HEK293 (cell line): ENCODE data around the gene NINJ1.

ENCODE experiments used
- CTCF ChIA-PET: fragments of 350-600 bp; formaldehyde crosslinking; extraction: SDS; loops from one replicate; lab custom pipeline; 2021; ENCODE audit warnings: antibody characterized with exemption; lab: Yijun Ruan, JAX
- POLR2A ChIA-PET: fragments of 300-600 bp; formaldehyde crosslinking; extraction: SDS; loops from one replicate; lab custom pipeline; 2020; ENCODE audit warnings: antibody characterized with exemption, inconsistent platforms; lab: Yijun Ruan, JAX
- H3K27ac ChIP-seq: fragments of 200-500 bp; sonication (Bioruptor generic); 2 replicates; pipeline ENCODE4 v1.5.1; 2014; ENCODE audit warnings: low read depth, low read length, control low read depth, inconsistent platforms; ENCODE audit errors: extremely low read depth
- H3K36me3 ChIP-seq, 2 experiments: fragments of 200-500 bp in 1 of 2; sonication (Bioruptor generic) in 1 of 2; 1 replicate in 1 of 2; 2 replicates in 1 of 2; pipeline ENCODE4 v1.5.1; 2014 to 2017; ENCODE audit warnings: inconsistent platforms in 2 of 2, low read length in 2 of 2; ENCODE audit not compliant: control insufficient read depth in 2 of 2, insufficient read depth in 1 of 2
- H3K4me1 ChIP-seq: fragments of 200-500 bp; sonication (Bioruptor generic); 2 replicates; pipeline ENCODE4 v1.5.1; 2014; ENCODE audit warnings: mild to moderate bottlenecking, low read length, inconsistent platforms; ENCODE audit not compliant: control insufficient read depth, insufficient read depth
- H3K4me3 ChIP-seq: 2 replicates; pipeline ENCODE4 v1.5.1; 2011; ENCODE audit warnings: low read depth, mild to moderate bottlenecking, control low read depth, low read length, moderate library complexity
- H3K9me3 ChIP-seq: fragments of 200-500 bp; sonication (Bioruptor generic); 2 replicates; pipeline ENCODE4 v1.5.1; 2014; ENCODE audit warnings: low read depth, low read length, inconsistent platforms; ENCODE audit not compliant: control insufficient read depth, insufficient read depth
- KLF10 ChIP-seq: fragments of 450-650 bp; IDR thresholded peaks from 2 replicates; pipeline ENCODE4 v1.5.1; 2018; ENCODE audit warnings: missing biosample characterization, mild to moderate bottlenecking, missing genetic modification characterization
- KLF7 ChIP-seq: fragments of 450-650 bp; formaldehyde crosslinking; IDR thresholded peaks from 2 replicates; pipeline ENCODE4 v1.5.1; 2016; ENCODE audit warnings: missing biosample characterization, missing genetic modification characterization, borderline replicate concordance
- MZF1 ChIP-seq: fragments of 450-650 bp; formaldehyde crosslinking; IDR thresholded peaks from 2 replicates; pipeline ENCODE4 v1.5.1; 2017; ENCODE audit warnings: missing biosample characterization, missing genetic modification characterization, borderline replicate concordance
- YY1 ChIP-seq: fragments of 450-650 bp; formaldehyde crosslinking; IDR thresholded peaks from 2 replicates; pipeline ENCODE4 v1.5.1; 2018; ENCODE audit warnings: missing biosample characterization, missing genetic modification characterization
- YY2 ChIP-seq: fragments of 450-650 bp; formaldehyde crosslinking; IDR thresholded peaks from 2 replicates; pipeline ENCODE4 v1.5.1; 2016; ENCODE audit warnings: missing biosample characterization, missing genetic modification characterization
- ZBTB20 ChIP-seq: fragments of 450-650 bp; formaldehyde crosslinking; IDR thresholded peaks from 2 replicates; pipeline ENCODE4 v1.5.1; 2016; ENCODE audit warnings: missing biosample characterization, missing genetic modification characterization
- ZFP69B ChIP-seq: fragments of 450-650 bp; formaldehyde crosslinking; IDR thresholded peaks from 2 replicates; pipeline ENCODE4 v1.5.1; 2016; ENCODE audit warnings: missing biosample characterization, missing genetic modification characterization
- ZIC2 ChIP-seq: fragments of 450-650 bp; formaldehyde crosslinking; IDR thresholded peaks from 2 replicates; pipeline ENCODE4 v1.5.1; 2016; ENCODE audit warnings: missing biosample characterization, missing genetic modification characterization
- ZNF211 ChIP-seq: fragments of 450-650 bp; formaldehyde crosslinking; IDR thresholded peaks from 2 replicates; pipeline ENCODE4 v1.5.1; 2016; ENCODE audit warnings: low read depth, missing biosample characterization, missing genetic modification characterization
- ZNF266 ChIP-seq: fragments of 450-650 bp; formaldehyde crosslinking; IDR thresholded peaks from 2 replicates; pipeline ENCODE4 v1.5.1; 2016; ENCODE audit warnings: missing biosample characterization, missing genetic modification characterization, low read depth
- ZNF366 ChIP-seq: fragments of 450-650 bp; formaldehyde crosslinking; conservative IDR thresholded peaks from 2 replicates; pipeline ENCODE4 v1.5.1; 2016; ENCODE audit warnings: missing biosample characterization, missing genetic modification characterization
- ZNF561 ChIP-seq: fragments of 450-650 bp; IDR thresholded peaks from 2 replicates; pipeline ENCODE4 v1.5.1; 2018; ENCODE audit warnings: missing biosample characterization, missing genetic modification characterization, borderline replicate concordance
- ZNF585B ChIP-seq: fragments of 450-650 bp; formaldehyde crosslinking; IDR thresholded peaks from 2 replicates; pipeline ENCODE4 v1.5.1; 2016; ENCODE audit warnings: missing biosample characterization, missing genetic modification characterization
- ZNF654 ChIP-seq: fragments of 450-650 bp; formaldehyde crosslinking; IDR thresholded peaks from 2 replicates; pipeline ENCODE4 v1.5.1; 2016; ENCODE audit warnings: low read depth, missing biosample characterization, missing genetic modification characterization
- ZNF747 ChIP-seq: fragments of 450-650 bp; formaldehyde crosslinking; IDR thresholded peaks from 2 replicates; pipeline ENCODE4 v1.5.1; 2016; ENCODE audit warnings: missing biosample characterization, missing genetic modification characterization
- ZNF791 ChIP-seq: fragments of 450-650 bp; formaldehyde crosslinking; IDR thresholded peaks from 2 replicates; pipeline ENCODE4 v1.5.1; 2016; ENCODE audit warnings: missing biosample characterization, missing genetic modification characterization
- ZNF792 ChIP-seq: fragments of 450-650 bp; formaldehyde crosslinking; IDR thresholded peaks from 2 replicates; pipeline ENCODE4 v1.5.1; 2016; ENCODE audit warnings: missing biosample characterization, missing genetic modification characterization
- TF ChIP-seq, protein P1 (sequence below): fragments of 450-650 bp; formaldehyde crosslinking; IDR thresholded peaks from 2 replicates; pipeline ENCODE4 v1.5.1; 2016; ENCODE audit warnings: missing biosample characterization, missing genetic modification characterization
- TF ChIP-seq, protein P2 (sequence below): fragments of 450-650 bp; formaldehyde crosslinking; IDR thresholded peaks from 2 replicates; pipeline ENCODE4 v1.5.1; 2016; ENCODE audit warnings: missing biosample characterization, missing genetic modification characterization
- TF ChIP-seq, protein P3 (sequence below): fragments of 450-650 bp; formaldehyde crosslinking; IDR thresholded peaks from 2 replicates; pipeline ENCODE4 v1.5.1; 2016; ENCODE audit warnings: missing biosample characterization, missing genetic modification characterization, borderline replicate concordance

Gene NINJ1

DNA sequence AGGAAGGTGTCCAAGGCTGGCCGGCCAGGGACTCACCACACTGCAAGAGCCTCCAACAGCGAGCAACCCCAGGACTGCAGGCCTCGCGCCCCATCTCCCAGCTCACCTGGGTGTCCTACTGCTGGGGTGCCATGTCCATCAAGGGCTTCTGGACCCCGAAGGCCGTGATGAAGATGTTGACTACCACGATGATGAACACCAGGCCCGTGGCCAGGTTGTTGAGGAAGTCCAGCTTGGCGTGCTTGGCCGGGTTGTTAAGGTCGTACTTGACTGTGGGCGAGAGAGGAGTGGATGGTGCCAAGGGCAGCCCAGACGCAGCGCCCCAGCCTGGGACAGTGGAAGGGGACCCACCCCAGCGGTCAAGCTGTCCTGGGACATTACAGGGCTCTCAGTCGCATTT, 9.3 kb downstream of the NINJ1 start (continued):
- no peak for TF ChIP-seq ZNF211 (tag by site-specific recombination)

DNA sequence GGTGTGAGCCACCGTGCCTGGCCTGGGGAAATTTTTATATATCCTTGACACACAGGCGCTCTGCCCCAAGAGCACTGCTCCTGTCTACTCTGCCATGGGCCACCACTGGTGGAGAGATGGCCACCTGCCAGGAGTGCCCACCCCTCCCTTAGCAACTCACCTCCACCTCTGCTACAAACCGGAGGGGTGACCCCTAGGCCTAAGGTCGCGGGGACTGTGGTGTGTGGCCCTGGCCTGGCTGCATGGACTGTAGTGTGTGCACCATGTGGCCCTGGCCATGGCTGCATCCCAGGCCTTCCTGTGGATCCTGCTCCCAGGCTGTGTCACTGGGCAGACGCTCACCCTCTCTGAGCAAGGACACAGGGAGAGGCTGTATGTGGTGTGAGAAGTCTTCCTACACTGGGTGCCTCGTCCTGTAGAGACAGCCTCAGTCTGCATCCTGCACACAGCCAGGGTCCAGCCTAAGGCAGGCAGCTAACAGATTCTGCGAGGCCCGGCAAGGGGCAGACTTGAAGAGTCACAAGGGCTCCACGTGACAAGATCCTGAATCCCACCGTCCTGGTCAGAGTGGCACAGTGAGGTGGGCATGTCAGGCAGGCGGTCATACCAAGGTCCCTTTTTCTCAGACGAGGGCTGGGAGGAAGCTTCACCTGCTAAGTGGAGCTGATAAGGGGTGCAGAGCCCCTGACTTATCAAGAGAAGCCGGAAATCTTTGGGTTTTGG, 10.3 kb downstream of the NINJ1 start:
- ChIA-PET CTCF (no interaction called here), POLR2A (interaction anchor here (1.0 kb wide), 1 partner anchor 10 kb away, joined by 3 read pairs; the partner anchor contains the start of gene NINJ1)
- Histone ChIP-seq H3K4me3 (no peak overlapping the region), H3K36me3 (peaks cover 0 to 41% of the 10 kb centered on the region in 2 experiments; a peak in 2 of 3 replicates), H3K27ac (no peak overlapping the region), H3K4me1 (peaks cover 3% of the 10 kb centered on the region; the same call in 1 of the 2 replicates), H3K9me3 (no peaks in the 10 kb centered on the region)
- TF ChIP-seq ZNF266 (tag by site-specific recombination) (no peak), ZNF654 (tag by site-specific recombination) (no peak), ZNF585B (tag by site-specific recombination) (no peak), MZF1 (tag by site-specific recombination) (no peak), ZFP69B (no peak), KLF10 (tag by site-specific recombination) (no peak)
- TF ChIP-seq, protein P1, sequence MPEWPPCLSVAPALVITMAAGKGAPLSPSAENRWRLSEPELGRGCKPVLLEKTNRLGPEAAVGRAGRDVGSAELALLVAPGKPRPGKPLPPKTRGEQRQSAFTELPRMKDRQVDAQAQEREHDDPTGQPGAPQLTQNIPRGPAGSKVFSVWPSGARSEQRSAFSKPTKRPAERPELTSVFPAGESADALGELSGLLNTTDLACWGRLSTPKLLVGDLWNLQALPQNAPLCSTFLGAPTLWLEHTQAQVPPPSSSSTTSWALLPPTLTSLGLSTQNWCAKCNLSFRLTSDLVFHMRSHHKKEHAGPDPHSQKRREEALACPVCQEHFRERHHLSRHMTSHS: no peak
- TF ChIP-seq, protein P2, sequence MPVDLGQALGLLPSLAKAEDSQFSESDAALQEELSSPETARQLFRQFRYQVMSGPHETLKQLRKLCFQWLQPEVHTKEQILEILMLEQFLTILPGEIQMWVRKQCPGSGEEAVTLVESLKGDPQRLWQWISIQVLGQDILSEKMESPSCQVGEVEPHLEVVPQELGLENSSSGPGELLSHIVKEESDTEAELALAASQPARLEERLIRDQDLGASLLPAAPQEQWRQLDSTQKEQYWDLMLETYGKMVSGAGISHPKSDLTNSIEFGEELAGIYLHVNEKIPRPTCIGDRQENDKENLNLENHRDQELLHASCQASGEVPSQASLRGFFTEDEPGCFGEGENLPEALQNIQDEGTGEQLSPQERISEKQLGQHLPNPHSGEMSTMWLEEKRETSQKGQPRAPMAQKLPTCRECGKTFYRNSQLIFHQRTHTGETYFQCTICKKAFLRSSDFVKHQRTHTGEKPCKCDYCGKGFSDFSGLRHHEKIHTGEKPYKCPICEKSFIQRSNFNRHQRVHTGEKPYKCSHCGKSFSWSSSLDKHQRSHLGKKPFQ (tag by site-specific recombination): no peak

DNA sequence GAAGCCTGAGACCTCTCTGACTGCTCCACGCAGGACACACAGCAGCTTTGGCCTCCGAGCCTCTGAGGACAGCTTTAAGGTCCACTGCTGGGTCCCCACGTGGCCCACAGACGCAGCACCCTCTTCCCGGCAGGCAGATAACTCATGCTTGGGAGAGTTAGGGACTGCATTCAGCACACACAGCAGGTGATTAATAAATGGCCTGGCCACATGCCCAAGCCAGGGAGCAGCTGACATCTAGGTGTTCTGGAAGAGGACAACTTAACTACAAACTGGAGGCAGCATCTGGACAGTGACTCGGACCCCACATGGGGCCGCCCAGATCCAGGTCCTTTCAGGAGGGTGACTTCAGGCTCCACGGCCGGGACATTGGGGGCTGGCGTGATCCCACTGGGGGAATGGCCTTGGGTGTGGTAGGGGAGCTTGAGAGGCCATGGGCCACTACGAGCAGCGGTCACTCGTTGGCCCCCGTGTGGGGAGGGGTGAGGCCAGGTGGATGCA, 11.3 kb downstream of the NINJ1 start:
- Histone ChIP-seq H3K4me3 (no peak overlapping the region), H3K9me3 (no peaks in the 10 kb centered on the region), H3K4me1 (peaks cover 3% of the 10 kb centered on the region; the same call in 1 of the 2 replicates), H3K27ac (no peak overlapping the region), H3K36me3 (peaks cover 0 to 41% of the 10 kb centered on the region in 2 experiments; a peak in 2 of 3 replicates)
- ChIA-PET POLR2A (interaction anchor here (1.0 kb wide), 1 partner anchor 11 kb away, joined by 3 read pairs; the partner anchor contains the start of gene NINJ1), CTCF (no interaction called here)
- peak; percentile 68 for TF ChIP-seq ZIC2 (tag by site-specific recombination)
- no peak for TF ChIP-seq ZNF792 (tag by site-specific recombination)

DNA sequence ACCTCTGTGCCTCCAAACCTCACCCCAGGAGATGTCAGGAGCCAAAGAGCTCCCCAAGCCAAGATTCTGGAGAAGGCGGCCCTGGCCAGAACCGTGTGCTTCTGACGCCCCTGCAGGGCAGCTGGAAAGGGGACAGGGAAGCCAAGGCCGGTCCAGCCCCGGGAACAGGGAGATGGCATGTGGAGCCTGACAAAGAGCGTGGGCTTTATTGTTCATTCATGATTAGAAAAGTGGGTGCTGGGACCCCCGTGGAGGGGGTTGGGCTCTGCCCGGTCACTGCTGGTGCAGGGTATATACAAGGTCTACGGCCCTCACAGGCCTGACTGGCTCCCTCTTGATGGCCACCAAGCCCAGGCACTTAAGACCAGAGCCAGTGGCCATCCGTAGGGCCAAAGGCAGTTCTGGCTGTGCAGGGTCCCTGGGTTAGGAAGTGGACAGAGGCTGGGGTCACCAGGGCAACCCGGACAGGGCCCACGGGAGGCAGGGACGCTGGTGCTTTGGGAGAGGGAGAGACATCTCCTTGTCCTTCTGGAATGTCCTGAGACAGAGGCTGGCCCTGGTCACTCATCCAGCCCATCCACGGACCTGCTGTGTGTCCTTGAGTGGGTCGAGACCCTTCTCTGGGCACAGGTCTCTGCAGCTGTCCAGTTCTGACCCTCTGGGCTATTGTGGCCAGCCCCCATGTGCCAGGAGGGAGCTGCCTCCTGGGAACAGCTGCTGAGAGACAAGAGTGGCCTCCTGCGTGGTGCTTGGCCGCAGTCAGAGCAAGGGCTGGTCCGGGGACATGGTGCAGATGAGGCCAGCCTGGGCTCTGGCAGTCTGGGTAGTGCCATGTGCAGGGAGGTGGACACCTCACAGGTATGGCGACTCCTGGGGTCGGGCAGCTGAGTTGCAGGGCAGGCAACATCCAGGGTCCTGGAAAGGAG, 12.5 kb downstream of the NINJ1 start:
- POLR2A ChIA-PET: interaction anchor here (2.7 kb wide), 1 partner anchor 12 kb away, joined by 23 read pairs; the partner anchor contains the start of gene NINJ1
- CTCF ChIA-PET: interaction anchor here (4.0 kb wide), 1 partner anchor 12 kb away, joined by 43 read pairs; no protein-coding TSS in a partner anchor
- no peak overlapping the region for H3K4me3 ChIP-seq
- H3K27ac ChIP-seq: no peak overlapping the region
- H3K36me3 ChIP-seq: peaks cover 0 to 41% of the 10 kb centered on the region in 2 experiments; a peak in 2 of 3 replicates
- no peaks in the 10 kb centered on the region for H3K9me3 ChIP-seq
- H3K4me1 ChIP-seq: peaks cover 3% of the 10 kb centered on the region; the same call in 1 of the 2 replicates
- TF ChIP-seq ZNF747 (tag by site-specific recombination): no peak
- no peak for TF ChIP-seq YY1 (tag by site-specific recombination)
- no peak for TF ChIP-seq ZBTB20 (tag by site-specific recombination)
- TF ChIP-seq YY2 (tag by site-specific recombination): no peak
- TF ChIP-seq ZNF791 (tag by site-specific recombination): no peak
- TF ChIP-seq, protein P3, sequence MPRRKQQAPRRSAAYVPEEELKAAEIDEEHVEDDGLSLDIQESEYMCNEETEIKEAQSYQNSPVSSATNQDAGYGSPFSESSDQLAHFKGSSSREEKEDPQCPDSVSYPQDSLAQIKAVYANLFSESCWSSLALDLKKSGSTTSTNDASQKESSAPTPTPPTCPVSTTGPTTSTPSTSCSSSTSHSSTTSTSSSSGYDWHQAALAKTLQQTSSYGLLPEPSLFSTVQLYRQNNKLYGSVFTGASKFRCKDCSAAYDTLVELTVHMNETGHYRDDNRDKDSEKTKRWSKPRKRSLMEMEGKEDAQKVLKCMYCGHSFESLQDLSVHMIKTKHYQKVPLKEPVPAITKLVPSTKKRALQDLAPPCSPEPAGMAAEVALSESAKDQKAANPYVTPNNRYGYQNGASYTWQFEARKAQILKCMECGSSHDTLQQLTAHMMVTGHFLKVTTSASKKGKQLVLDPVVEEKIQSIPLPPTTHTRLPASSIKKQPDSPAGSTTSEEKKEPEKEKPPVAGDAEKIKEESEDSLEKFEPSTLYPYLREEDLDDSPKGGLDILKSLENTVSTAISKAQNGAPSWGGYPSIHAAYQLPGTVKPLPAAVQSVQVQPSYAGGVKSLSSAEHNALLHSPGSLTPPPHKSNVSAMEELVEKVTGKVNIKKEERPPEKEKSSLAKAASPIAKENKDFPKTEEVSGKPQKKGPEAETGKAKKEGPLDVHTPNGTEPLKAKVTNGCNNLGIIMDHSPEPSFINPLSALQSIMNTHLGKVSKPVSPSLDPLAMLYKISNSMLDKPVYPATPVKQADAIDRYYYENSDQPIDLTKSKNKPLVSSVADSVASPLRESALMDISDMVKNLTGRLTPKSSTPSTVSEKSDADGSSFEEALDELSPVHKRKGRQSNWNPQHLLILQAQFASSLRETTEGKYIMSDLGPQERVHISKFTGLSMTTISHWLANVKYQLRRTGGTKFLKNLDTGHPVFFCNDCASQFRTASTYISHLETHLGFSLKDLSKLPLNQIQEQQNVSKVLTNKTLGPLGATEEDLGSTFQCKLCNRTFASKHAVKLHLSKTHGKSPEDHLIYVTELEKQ (tag by site-specific recombination): no peak
- no peak for TF ChIP-seq ZNF561 (tag by site-specific recombination)
- TF ChIP-seq KLF7: no peak
- TF ChIP-seq ZNF366 (tag by site-specific recombination): no peak
